Mesendoderm (in vitro differentiated cells): ENCODE data around the gene AREL1.

Experiments
- DNase-seq: peaks from one replicate; pipeline ENCODE4 v3.0.0; 2013
- H2AK5ac ChIP-seq: 2 replicates; pipeline ENCODE4 v1.6.1; 2013; ENCODE audit warnings: low read length, inconsistent platforms
- H2BK120ac ChIP-seq: 2 replicates; pipeline ENCODE4 v1.6.1; 2013; ENCODE audit warnings: low read depth, mild to moderate bottlenecking, low read length, moderate library complexity, mixed read lengths
- H2BK15ac ChIP-seq: replicated peaks from 2 replicates; pipeline ENCODE4 v1.6.1; 2013; ENCODE audit warnings: low read depth, mild to moderate bottlenecking, moderate library complexity
- H2BK5ac ChIP-seq: 2 replicates; pipeline ENCODE4 v1.6.1; 2013; ENCODE audit warnings: low read length, inconsistent platforms
- H3K18ac ChIP-seq: 2 replicates; pipeline ENCODE4 v1.6.1; 2013; ENCODE audit warnings: mild to moderate bottlenecking, low read length, mixed read lengths
- H3K23ac ChIP-seq: one replicate; pipeline ENCODE4 v1.6.1; 2013; ENCODE audit warnings: low read length
- H3K27ac ChIP-seq: 2 replicates; pipeline ENCODE4 v1.5.1; 2013; ENCODE audit warnings: low read depth, mild to moderate bottlenecking, inconsistent platforms, low read length, moderate library complexity
- H3K27me3 ChIP-seq: 2 replicates; pipeline ENCODE4 v1.6.1; 2013; ENCODE audit warnings: low read length, control low read depth, mild to moderate bottlenecking, inconsistent platforms; ENCODE audit not compliant: insufficient read depth, poor library complexity
- H3K36me3 ChIP-seq: 2 replicates; pipeline ENCODE4 v1.6.1; 2013; ENCODE audit warnings: low read length, inconsistent platforms; ENCODE audit not compliant: control insufficient read depth, insufficient read depth
- H3K4ac ChIP-seq: one replicate; pipeline ENCODE4 v1.6.1; 2013; ENCODE audit warnings: low read depth, mild to moderate bottlenecking, low read length, moderate library complexity
- H3K4me1 ChIP-seq: 2 replicates; pipeline ENCODE4 v1.6.1; 2013; ENCODE audit warnings: low read depth, low read length, inconsistent platforms; ENCODE audit not compliant: control insufficient read depth
- H3K4me2 ChIP-seq: 2 replicates; pipeline ENCODE4 v1.6.1; 2013; ENCODE audit warnings: low read length
- H3K4me3 ChIP-seq: 2 replicates; pipeline ENCODE4 v1.5.1; 2013; ENCODE audit warnings: mild to moderate bottlenecking, low read length
- H3K56ac ChIP-seq: one replicate; pipeline ENCODE4 v1.6.1; 2013; ENCODE audit warnings: low read length
- H3K79me1 ChIP-seq: 2 replicates; pipeline ENCODE4 v1.6.1; 2013; ENCODE audit warnings: low read length, inconsistent platforms
- H3K79me2 ChIP-seq: 2 replicates; pipeline ENCODE4 v1.6.1; 2013; ENCODE audit warnings: mild to moderate bottlenecking, low read length; ENCODE audit not compliant: control insufficient read depth, insufficient read depth
- H3K9ac ChIP-seq: 2 replicates; pipeline ENCODE4 v1.6.1; 2013; ENCODE audit warnings: low read length, inconsistent platforms
- H4K5ac ChIP-seq: one replicate; pipeline ENCODE4 v1.6.1; 2013; ENCODE audit warnings: low read length
- H4K8ac ChIP-seq: one replicate; pipeline ENCODE4 v1.6.1; 2013; ENCODE audit warnings: low read depth, mild to moderate bottlenecking, control low read depth, low read length, moderate library complexity
- WGBS: extraction: QIAGEN DNeasy Blood & Tissue Kit; methylation state at CpG from one replicate; pipeline ENCODE4 v1.1.7; 2013; ENCODE audit warnings: low lambda C conversion rate, missing lambda C conversion rate; ENCODE audit not compliant: insufficient coverage; ENCODE audit errors: extremely low coverage; 5-methylcytosine and 5-hydroxymethylcytosine counted together

AREL1 gene

GRCh38 chr14:74747237-74747636, 34.4 kb upstream of the AREL1 start:
- H2AK5ac ChIP-seq: no peak overlapping the region
- H3K27ac ChIP-seq: no peak overlapping the region
- no peak overlapping the region for H4K5ac ChIP-seq
- H4K8ac ChIP-seq: no peak overlapping the region
- no peaks in the 10 kb centered on the region for H3K79me1 ChIP-seq
- no peak overlapping the region for H3K9ac ChIP-seq
- no peaks in the 10 kb centered on the region for H3K79me2 ChIP-seq
- no peak for DNase-seq
- no peak overlapping the region for H2BK5ac ChIP-seq
- H3K36me3 ChIP-seq: no peaks in the 10 kb centered on the region
- H3K27me3 ChIP-seq: no peaks in the 10 kb centered on the region
- H3K23ac ChIP-seq: no peak overlapping the region
- H2BK120ac ChIP-seq: no peak overlapping the region
- no peak overlapping the region for H3K56ac ChIP-seq
- H3K4me2 ChIP-seq: no peak overlapping the region
- H3K4ac ChIP-seq: no peak overlapping the region
- no peaks in the 10 kb centered on the region for H3K4me1 ChIP-seq
- WGBS: no CpG with 5 or more reads among the region's 2 CpGs
- no peak overlapping the region for H3K4me3 ChIP-seq
- no peak overlapping the region for H2BK15ac ChIP-seq
- H3K18ac ChIP-seq: no peak overlapping the region

GRCh38 chr14:74739293-74740030, 26.6 kb upstream of the AREL1 start:
- H2BK15ac ChIP-seq: no peak overlapping the region
- WGBS: no CpG with 5 or more reads among the region's 8 CpGs
- H3K4me2 ChIP-seq: no peak overlapping the region
- H2BK120ac ChIP-seq: no peak overlapping the region
- H3K18ac ChIP-seq: no peak overlapping the region
- no peaks in the 10 kb centered on the region for H3K79me1 ChIP-seq
- H3K4me1 ChIP-seq: no peaks in the 10 kb centered on the region
- H3K36me3 ChIP-seq: no peaks in the 10 kb centered on the region
- H3K23ac ChIP-seq: no peak overlapping the region
- H3K9ac ChIP-seq: no peak overlapping the region
- no peak overlapping the region for H2BK5ac ChIP-seq
- no peak overlapping the region for H3K27ac ChIP-seq
- H3K4ac ChIP-seq: no peak overlapping the region
- no peaks in the 10 kb centered on the region for H3K79me2 ChIP-seq
- no peak overlapping the region for H3K4me3 ChIP-seq
- H4K5ac ChIP-seq: no peak overlapping the region
- H3K27me3 ChIP-seq: no peaks in the 10 kb centered on the region
- no peak overlapping the region for H4K8ac ChIP-seq
- no peak for DNase-seq
- H2AK5ac ChIP-seq: no peak overlapping the region
- no peak overlapping the region for H3K56ac ChIP-seq

GRCh38 chr14:74737753-74738325, 25.0 kb upstream of the AREL1 start:
- Histone ChIP-seq H2AK5ac (no peak overlapping the region), H3K9ac (no peak overlapping the region), H3K18ac (no peak overlapping the region), H2BK15ac (no peak overlapping the region), H3K27me3 (no peaks in the 10 kb centered on the region), H2BK120ac (no peak overlapping the region), H3K4me2 (no peak overlapping the region), H3K23ac (no peak overlapping the region), H3K79me1 (no peaks in the 10 kb centered on the region), H3K56ac (no peak overlapping the region), H3K27ac (no peak overlapping the region), H3K36me3 (no peaks in the 10 kb centered on the region), H3K79me2 (no peaks in the 10 kb centered on the region), H4K5ac (no peak overlapping the region), H3K4ac (no peak overlapping the region), H2BK5ac (no peak overlapping the region), H4K8ac (no peak overlapping the region), H3K4me1 (no peaks in the 10 kb centered on the region), H3K4me3 (no peak overlapping the region)
- WGBS: no CpG with 5 or more reads among the region's 4 CpGs
- DNase-seq: no peak

- H3K4ac ChIP-seq: no peak overlapping the region
- no peak overlapping the region for H2BK15ac ChIP-seq
- no peak overlapping the region for H3K9ac ChIP-seq
- no peak overlapping the region for H3K27ac ChIP-seq
- no peak overlapping the region for H2AK5ac ChIP-seq
- no peak overlapping the region for H3K4me3 ChIP-seq
- H3K79me1 ChIP-seq: no peaks in the 10 kb centered on the region
- H3K27me3 ChIP-seq: no peaks in the 10 kb centered on the region
- no peak overlapping the region for H2BK120ac ChIP-seq
- no peaks in the 10 kb centered on the region for H3K79me2 ChIP-seq
- no peaks in the 10 kb centered on the region for H3K4me1 ChIP-seq
- H3K18ac ChIP-seq: no peak overlapping the region
- no peak overlapping the region for H3K23ac ChIP-seq
- no peak overlapping the region for H3K4me2 ChIP-seq
- H2BK5ac ChIP-seq: no peak overlapping the region
- no peak overlapping the region for H4K8ac ChIP-seq
- DNase-seq: no peak
- H3K36me3 ChIP-seq: no peaks in the 10 kb centered on the region
- no peak overlapping the region for H4K5ac ChIP-seq
- no peak overlapping the region for H3K56ac ChIP-seq
- no CpG with 5 or more reads among the region's 4 CpGs for WGBS
Observed at GRCh38 chr14:74735125-74735524, 22.2 kb upstream of the AREL1 start.

- Histone ChIP-seq H3K79me1 (no peaks in the 10 kb centered on the region), H3K23ac (no peak overlapping the region), H3K18ac (no peak overlapping the region), H3K4me3 (no peak overlapping the region), H3K9ac (no peak overlapping the region), H4K8ac (no peak overlapping the region), H2BK15ac (no peak overlapping the region), H3K27me3 (no peaks in the 10 kb centered on the region), H2BK5ac (no peak overlapping the region), H3K4me2 (no peak overlapping the region), H3K56ac (no peak overlapping the region), H3K79me2 (no peaks in the 10 kb centered on the region), H3K36me3 (no peaks in the 10 kb centered on the region), H2AK5ac (no peak overlapping the region), H3K4ac (no peak overlapping the region), H2BK120ac (no peak overlapping the region), H3K4me1 (no peaks in the 10 kb centered on the region), H4K5ac (no peak overlapping the region), H3K27ac (no peak overlapping the region)
- DNase-seq: no peak
- WGBS: no CpG with 5 or more reads among the region's 3 CpGs
Observed at GRCh38 chr14:74733221-74733620, 20.3 kb upstream of the AREL1 start.

- Histone ChIP-seq H3K4me3 (no peak overlapping the region), H3K79me2 (no peaks in the 10 kb centered on the region), H2BK5ac (no peak overlapping the region), H3K36me3 (no peaks in the 10 kb centered on the region), H4K8ac (no peak overlapping the region), H3K27me3 (no peaks in the 10 kb centered on the region), H3K23ac (no peak overlapping the region), H3K79me1 (no peaks in the 10 kb centered on the region), H3K9ac (no peak overlapping the region), H3K4me2 (no peak overlapping the region), H2BK15ac (no peak overlapping the region), H3K4ac (no peak overlapping the region), H2AK5ac (no peak overlapping the region), H2BK120ac (no peak overlapping the region), H3K56ac (no peak overlapping the region), H3K27ac (no peak overlapping the region), H4K5ac (no peak overlapping the region), H3K4me1 (no peaks in the 10 kb centered on the region), H3K18ac (no peak overlapping the region)
- no CpG with 5 or more reads among the region's 2 CpGs for WGBS
- no peak for DNase-seq
Observed at GRCh38 chr14:74732387-74732786, 19.5 kb upstream of the AREL1 start.
